Heart right ventricle (tissue), 16 donors: Measurements from ENCODE around the gene LRRC52. TPM values are rescaled to one million over a fixed set of nuclear protein-coding genes. Genes with fewer than 3 reads are reported as not detected.

Source experiments
- ATAC-seq, 8 donors: fragments of 200-7000 bp; cut with Tn5 transposase; one replicate each; pipeline ENCODE4 v1.9.1; 2020; ENCODE audit warnings: mild to moderate bottlenecking in 8 of 8, moderate library complexity in 8 of 8, moderate number of reproducible peaks in 1 of 8
- DNase-seq, 2 donors: peaks; one replicate each; pipeline ENCODE4 v3.0.0-alpha.2; 2020
- H3K27ac ChIP-seq, 10 donors: fragments of 200-600 bp; sonication (generic) in 2 of 10; one replicate each; pipeline versions ENCODE4 v1.5.0 to v1.8.0; 2020 to 2022; ENCODE audit warnings: mild to moderate bottlenecking in 3 of 10
- H3K27me3 ChIP-seq, 7 donors: fragments of 200-600 bp; one replicate each; pipeline ENCODE4 v1.8.0; 2021 to 2022; ENCODE audit warnings: mild to moderate bottlenecking in 2 of 7
- H3K36me3 ChIP-seq, 9 donors: fragments of 200-600 bp; sonication (generic) in 1 of 9; one replicate each; pipeline versions ENCODE4 v1.5.0 to v1.8.0; 2020 to 2022; ENCODE audit warnings: mild to moderate bottlenecking in 2 of 9
- H3K4me1 ChIP-seq, 9 donors: fragments of 200-600 bp; sonication (generic) in 1 of 9; one replicate each; pipeline versions ENCODE4 v1.5.0 to v1.8.0; 2020 to 2022; ENCODE audit warnings: mild to moderate bottlenecking in 4 of 9
- H3K4me3 ChIP-seq, 10 donors: fragments of 200-600 bp; sonication (generic) in 2 of 10; one replicate each; pipeline versions ENCODE4 v1.5.0 to v1.8.0; 2020 to 2022; ENCODE audit warnings: mild to moderate bottlenecking in 7 of 10, moderate library complexity in 2 of 10
- H3K9me3 ChIP-seq, 11 donors: fragments of 200-600 bp in 10 of 11; sonication (generic) in 2 of 11; one replicate each; pipeline versions ENCODE4 v1.5.0 to v1.8.0; 2013 to 2022; ENCODE audit warnings: mild to moderate bottlenecking in 2 of 11, control low read depth in 1 of 11, moderate library complexity in 1 of 11
- WGBS, 2 donors: extraction: QIAGEN DNeasy Blood & Tissue Kit; methylation state at CpG; one replicate each; pipeline ENCODE4 v1.1.7; 2013; ENCODE audit warnings: inconsistent platforms in 1 of 2; 5-methylcytosine and 5-hydroxymethylcytosine counted together
- intact Hi-C, 10 donors: fragments of 100-400 bp; cut with DNase I; formaldehyde crosslinking; loops; one replicate each; pipeline versions ENCODE4 v1.11.1 to v1.14.2; 2022
- polyA plus RNA-seq, 2 donors: library from polyadenylated mRNA; stranded (reverse); fragments of 200-250 nt; gene quantifications; one replicate each; pipeline ENCODE4 v1.2.3, GENCODE V29; 2013
- total RNA-seq, 10 donors: library from RNA; stranded (reverse); fragmentation: NEBNext Ultra II Directional in 3 of 10; extraction: Animal tissue kit (Norgen Biotek cat#: 25700) in 3 of 10; gene quantifications; one replicate each; pipeline versions ENCODE4 v1.2.1 to v1.2.4, GENCODE V29; 2021 to 2023
- TF ChIP-seq, protein P1 (sequence below), 9 donors: fragments of 200-600 bp; sonication (generic) in 2 of 9; IDR thresholded peaks; one replicate each; pipeline versions ENCODE4 v1.5.0 to v1.8.0; 2021 to 2022; ENCODE audit warnings: antibody characterized with exemption in 9 of 9, mild to moderate bottlenecking in 5 of 9, moderate library complexity in 1 of 9
- donor health status: Arrhythmogenic right ventricular cardiomyopathy.
- donor health status: ischemic (EF 13 %, LVEDD 7.1; RV severe dilation, severe dysfunction).
- donor health status: healthy with polysubstance abuse.
- donor health status: DM: no; HTN: yes; CAD: no.
- donor health status: DM: no; HTN: no; CAD: no.
- donor health status: ischemic (EF 25% LVEDD 6.9; RV normal size, moderate dysfunction).
- donor health status: ischemic (EF 25% LVEDD 5.7; RV mildly dilated, moderate dysfunction).
- donor health status: healthy.
- donor health status: DM: yes; HTN: yes; CAD: no.
- donor health status: Ischemic cardiomyopathy.
- donor health status: ischemic (EF 35%, LVEDD 5.7; RV mildly dilated, moderate dysfunction).
- donor health status: nonischemic (EF 11% LVEDD 7.7; RV severe dilation, severe dysfunction).
- donor health status: DM: yes; HTN: yes; CAD: no.
- donor health status: PGD.
- donor health status: ischemic (EF 29% LVEDD 5.4; RV normal size, mild dysfunction).
- donor health status: nonischemic (EF 23%, LVEDD 6.1; RV moderate dilation, normal function).

Gene LRRC52
- total and polyA plus RNA-seq, 12 donors: 0.16 to 1.6 (median 0.55) TPM; not detected in 3

DNA sequence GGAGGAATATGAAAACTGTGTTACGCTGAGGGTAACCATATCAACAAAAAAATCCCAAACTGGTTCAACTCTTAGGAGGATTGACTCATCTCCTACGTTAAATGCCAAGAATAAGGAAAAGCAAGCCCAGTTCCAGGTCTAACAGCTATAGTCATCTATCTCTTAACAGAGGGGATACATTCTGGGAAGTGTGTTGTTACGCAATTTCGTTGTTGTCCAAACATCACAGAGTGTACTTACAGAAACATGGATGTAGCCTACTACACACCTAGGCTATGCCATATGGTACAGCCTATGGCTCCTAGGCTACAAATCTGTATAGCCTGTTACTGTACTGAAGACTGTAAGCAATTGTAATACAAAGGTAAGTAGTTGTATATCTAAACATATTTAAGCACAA lies 23.2 kb upstream of the LRRC52 start:
- H3K4me1 ChIP-seq: no peaks in the 10 kb centered on the region
- TF ChIP-seq, protein P1, sequence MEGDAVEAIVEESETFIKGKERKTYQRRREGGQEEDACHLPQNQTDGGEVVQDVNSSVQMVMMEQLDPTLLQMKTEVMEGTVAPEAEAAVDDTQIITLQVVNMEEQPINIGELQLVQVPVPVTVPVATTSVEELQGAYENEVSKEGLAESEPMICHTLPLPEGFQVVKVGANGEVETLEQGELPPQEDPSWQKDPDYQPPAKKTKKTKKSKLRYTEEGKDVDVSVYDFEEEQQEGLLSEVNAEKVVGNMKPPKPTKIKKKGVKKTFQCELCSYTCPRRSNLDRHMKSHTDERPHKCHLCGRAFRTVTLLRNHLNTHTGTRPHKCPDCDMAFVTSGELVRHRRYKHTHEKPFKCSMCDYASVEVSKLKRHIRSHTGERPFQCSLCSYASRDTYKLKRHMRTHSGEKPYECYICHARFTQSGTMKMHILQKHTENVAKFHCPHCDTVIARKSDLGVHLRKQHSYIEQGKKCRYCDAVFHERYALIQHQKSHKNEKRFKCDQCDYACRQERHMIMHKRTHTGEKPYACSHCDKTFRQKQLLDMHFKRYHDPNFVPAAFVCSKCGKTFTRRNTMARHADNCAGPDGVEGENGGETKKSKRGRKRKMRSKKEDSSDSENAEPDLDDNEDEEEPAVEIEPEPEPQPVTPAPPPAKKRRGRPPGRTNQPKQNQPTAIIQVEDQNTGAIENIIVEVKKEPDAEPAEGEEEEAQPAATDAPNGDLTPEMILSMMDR (IDR thresholded peaks at IDR 0.05): no peak

DNA sequence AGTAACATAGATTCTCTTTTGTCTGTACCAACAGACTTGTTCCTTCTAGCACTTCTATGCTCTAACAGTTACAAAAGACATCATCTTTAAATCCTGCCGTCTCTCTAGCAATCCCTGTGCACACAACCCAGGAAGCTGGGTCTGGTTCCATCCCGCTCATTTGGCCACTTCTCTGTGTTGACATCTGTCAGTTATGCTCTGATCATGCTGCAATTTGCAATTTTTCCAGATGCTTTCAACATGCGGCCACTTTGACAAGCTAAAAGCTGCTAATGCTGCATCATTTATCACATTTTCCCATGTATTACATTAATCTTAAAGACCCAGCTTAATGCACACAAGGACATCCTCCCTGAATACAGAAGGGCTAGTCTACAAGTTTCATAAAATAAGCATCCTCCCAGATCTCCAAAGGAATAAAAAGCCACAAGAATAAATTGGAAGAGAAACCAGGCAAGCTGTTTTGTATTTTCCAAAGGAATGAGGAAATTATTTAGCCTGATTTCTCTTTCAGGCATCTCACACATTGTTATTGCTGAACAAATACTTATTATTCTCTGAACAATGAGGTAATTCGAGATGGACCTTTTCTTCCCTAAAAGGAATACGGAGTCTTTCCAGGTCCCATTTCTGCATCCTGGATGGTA lies 19.0 kb upstream of the LRRC52 start:
- peaks cover 0 to 14% (median 4%) of the 10 kb centered on the region in 9 donors for H3K4me1 ChIP-seq
- no peak overlapping the region for H3K4me3 ChIP-seq
- DNase-seq (no peak), ATAC-seq (no peak)
- H3K27ac ChIP-seq: no peak overlapping the region
- no peaks in the 10 kb centered on the region for H3K36me3 ChIP-seq
- peaks cover 0 to 26% (median 12%) of the 10 kb centered on the region in 11 donors for H3K9me3 ChIP-seq
- 64 to 67% methylated on average over 5 of the region's 5 CpGs for WGBS, 2 donors
- TF ChIP-seq, protein P1 (IDR thresholded peaks at IDR 0.05): no peak
- intact Hi-C loops: no loop called here
- peaks cover 0 to 9% (median 0%) of the 10 kb centered on the region in 7 donors for H3K27me3 ChIP-seq

More for the DNA sequence above, 23.2 kb upstream of the LRRC52 start:
- DNase-seq (no peak), ATAC-seq (no peak)
- WGBS, 2 donors: 93 to 97% methylated on average over 4 of the region's 4 CpGs
- Histone ChIP-seq H3K27ac (no peak overlapping the region), H3K27me3 (peaks cover 0 to 9% (median 0%) of the 10 kb centered on the region in 7 donors), H3K9me3 (peaks cover 0 to 37% (median 12%) of the 10 kb centered on the region in 11 donors), H3K36me3 (no peaks in the 10 kb centered on the region), H3K4me3 (no peak overlapping the region)
- intact Hi-C loops: no loop called here

DNA sequence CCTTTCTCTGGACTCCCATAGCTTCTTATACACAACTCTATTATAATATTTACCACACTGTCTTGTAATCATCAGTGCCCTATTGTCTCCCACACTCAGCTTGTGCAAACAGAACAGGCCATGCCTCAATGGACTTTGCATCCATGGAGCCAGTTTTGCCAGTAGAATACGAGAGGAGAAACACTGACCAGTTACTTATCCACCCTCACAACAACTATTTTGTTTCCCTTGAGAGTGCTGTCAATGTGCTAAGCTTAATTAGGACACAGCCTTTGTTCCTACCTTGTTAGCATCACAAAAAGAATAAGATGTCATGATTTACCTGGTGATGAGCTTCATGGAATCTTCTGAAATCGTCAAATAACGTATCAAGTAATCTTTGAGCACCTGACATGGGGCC lies 18.1 kb upstream of the LRRC52 start:
- Histone ChIP-seq H3K27ac (no peak overlapping the region), H3K36me3 (no peaks in the 10 kb centered on the region), H3K4me3 (no peak overlapping the region), H3K27me3 (peaks cover 0 to 9% (median 0%) of the 10 kb centered on the region in 7 donors), H3K4me1 (peaks cover 0 to 23% (median 6%) of the 10 kb centered on the region in 9 donors), H3K9me3 (peaks cover 0 to 24% (median 12%) of the 10 kb centered on the region in 11 donors)
- ATAC-seq (no peak), DNase-seq (no peak)
- intact Hi-C loops: no loop called here
- 81% methylated on average over 3 of the region's 3 CpGs for WGBS, 2 donors
- TF ChIP-seq, protein P1 (IDR thresholded peaks at IDR 0.05): no peak

- H3K27me3 ChIP-seq: peaks cover 0 to 9% (median 0%) of the 10 kb centered on the region in 7 donors
- TF ChIP-seq, protein P1 (IDR thresholded peaks at IDR 0.05): no peak
- H3K36me3 ChIP-seq: no peaks in the 10 kb centered on the region
- H3K27ac ChIP-seq: peak overlapping the region in 6 of 10 donors; percentile 39 to 53 (median 41)
- intact Hi-C loops: no loop called here
- WGBS, 2 donors: 36 to 41% methylated on average over 7 of the region's 7 CpGs
- H3K9me3 ChIP-seq: peaks cover 0 to 6% (median 2%) of the 10 kb centered on the region in 11 donors
- DNase-seq: no peak
- peaks cover 0 to 36% (median 6%) of the 10 kb centered on the region in 9 donors for H3K4me1 ChIP-seq
- ATAC-seq: peak in 5 of 8 donors; percentile 21 to 53 (median 51)
- H3K4me3 ChIP-seq: peak overlapping the region in 4 of 10 donors; percentile 23 to 35 (median 28)
Measured at GRCh38 chr1:165527251-165528007, 16.4 kb upstream of the LRRC52 start.
